GM18520 (cell line): ENCODE measurements around the gene TMEM125.

Experiments used
- ATAC-seq: cut with Tn5 transposase; IDR thresholded peaks from one replicate; pipeline ENCODE4 v1.9.1; 2021; ENCODE audit not compliant: unreplicated experiment

TMEM125 gene

GRCh38 chr1:43292679-43293078 is 22.9 kb downstream of the TMEM125 start:
- no peak for ATAC-seq

- no peak for ATAC-seq
These were observed 23.4 kb downstream of the TMEM125 start for GRCh38 chr1:43293176-43293575.

GRCh38 chr1:43293896-43294760 is 24.3 kb downstream of the TMEM125 start:
- ATAC-seq, result no peak

GRCh38 chr1:43294761-43295160 is 25.0 kb downstream of the TMEM125 start:
- no peak for ATAC-seq

- ATAC-seq, result no peak
These were observed 26.4 kb downstream of the TMEM125 start for GRCh38 chr1:43296207-43296606.

GRCh38 chr1:43298055-43298454 is 28.3 kb downstream of the TMEM125 start:
- ATAC-seq, result no peak

- ATAC-seq, result no peak
These were observed 29.3 kb downstream of the TMEM125 start for GRCh38 chr1:43299101-43299500.

- no peak for ATAC-seq
These were observed 30.8 kb downstream of the TMEM125 start, which contains the start of gene TIE1 for GRCh38 chr1:43300378-43301094. TSS of gene TIE1 (plus strand) at chr1:43300982. CDS start at chr1:43301072, 90 bp downstream.

GRCh38 chr1:43302201-43302600 is 32.4 kb downstream of the TMEM125 start:
- ATAC-seq, result no peak

GRCh38 chr1:43302721-43303470 is 33.1 kb downstream of the TMEM125 start:
- ATAC-seq, result no peak

- ATAC-seq, result no peak
These were observed 33.9 kb downstream of the TMEM125 start for GRCh38 chr1:43303471-43304313.

- no peak for ATAC-seq
These were observed 34.5 kb downstream of the TMEM125 start for GRCh38 chr1:43304314-43304681.

- ATAC-seq, result no peak
These were observed 35.1 kb downstream of the TMEM125 start for GRCh38 chr1:43304771-43305300.

- ATAC-seq, result no peak
These were observed 35.7 kb downstream of the TMEM125 start for GRCh38 chr1:43305461-43305860.

GRCh38 chr1:43305926-43306687 is 36.3 kb downstream of the TMEM125 start:
- ATAC-seq, result no peak

GRCh38 chr1:43306688-43307457 is 37.1 kb downstream of the TMEM125 start:
- no peak for ATAC-seq

- no peak for ATAC-seq
These were observed 37.8 kb downstream of the TMEM125 start for GRCh38 chr1:43307458-43308158.
